Trophoblast cell (in vitro differentiated cells and primary cell): ENCODE data around the gene NINL.

ENCODE experiments used
- DNase-seq, 2 donors: peaks; one replicate each; pipeline ENCODE4 v3.0.0-alpha.2; 2016
- H2AFZ ChIP-seq: 2 replicates; pipeline ENCODE4 v1.6.1; 2013; ENCODE audit warnings: low read length, moderate library complexity, mild to moderate bottlenecking; ENCODE audit not compliant: insufficient read depth, poor library complexity
- H2AK5ac ChIP-seq: 2 replicates; pipeline ENCODE4 v1.6.1; 2013; ENCODE audit warnings: mild to moderate bottlenecking, low read length
- H2BK120ac ChIP-seq: 2 replicates; pipeline ENCODE4 v1.6.1; 2013; ENCODE audit warnings: low read length, mild to moderate bottlenecking, moderate library complexity; ENCODE audit not compliant: insufficient read depth, poor library complexity
- H2BK12ac ChIP-seq: 2 replicates; pipeline ENCODE4 v1.6.1; 2013; ENCODE audit warnings: mild to moderate bottlenecking, low read length, moderate library complexity
- H2BK5ac ChIP-seq: 2 replicates; pipeline ENCODE4 v1.6.1; 2013; ENCODE audit warnings: low read length, low read depth, moderate library complexity, mild to moderate bottlenecking; ENCODE audit not compliant: poor library complexity
- H3K14ac ChIP-seq: 2 replicates; pipeline ENCODE4 v1.6.1; 2013; ENCODE audit warnings: mild to moderate bottlenecking, low read length
- H3K18ac ChIP-seq: 2 replicates; pipeline ENCODE4 v1.6.1; 2013; ENCODE audit warnings: mild to moderate bottlenecking, low read length
- H3K23ac ChIP-seq: 2 replicates; pipeline ENCODE4 v1.6.1; 2013; ENCODE audit warnings: low read length
- H3K27ac ChIP-seq: 2 replicates; pipeline ENCODE4 v1.5.1; 2013; ENCODE audit warnings: low read depth, mild to moderate bottlenecking, inconsistent platforms, low read length, moderate library complexity
- H3K27me3 ChIP-seq: 2 replicates; pipeline ENCODE4 v1.6.1; 2013; ENCODE audit warnings: inconsistent platforms, mild to moderate bottlenecking, low read length, moderate library complexity; ENCODE audit not compliant: insufficient read depth
- H3K36me3 ChIP-seq, 2 experiments: 1 replicate in 1 of 2; 2 replicates in 1 of 2; pipeline ENCODE4 v1.6.1; 2013; ENCODE audit warnings: low read length in 2 of 2, mild to moderate bottlenecking in 2 of 2, moderate library complexity in 1 of 2; ENCODE audit not compliant: insufficient read depth in 2 of 2, control insufficient read depth in 1 of 2
- H3K4ac ChIP-seq: 2 replicates; pipeline ENCODE4 v1.6.1; 2013; ENCODE audit warnings: low read depth, mild to moderate bottlenecking, low read length, moderate library complexity
- H3K4me1 ChIP-seq, 2 experiments: 1 replicate in 1 of 2; 2 replicates in 1 of 2; pipeline ENCODE4 v1.6.1; 2013; ENCODE audit warnings: low read length in 2 of 2, mild to moderate bottlenecking in 2 of 2, moderate library complexity in 1 of 2; ENCODE audit not compliant: insufficient read depth in 2 of 2, control insufficient read depth in 1 of 2
- H3K4me2 ChIP-seq: 2 replicates; pipeline ENCODE4 v1.6.1; 2013; ENCODE audit warnings: inconsistent platforms, mild to moderate bottlenecking, low read length, moderate library complexity
- H3K4me3 ChIP-seq: 2 replicates; pipeline ENCODE4 v1.5.1; 2013; ENCODE audit warnings: mild to moderate bottlenecking, low read depth, low read length, inconsistent platforms
- H3K79me1 ChIP-seq: one replicate; pipeline ENCODE4 v1.6.1; 2013; ENCODE audit warnings: low read length
- H3K79me2 ChIP-seq: 2 replicates; pipeline ENCODE4 v1.6.1; 2013; ENCODE audit warnings: low read length, mild to moderate bottlenecking; ENCODE audit not compliant: control insufficient read depth, insufficient read depth, poor library complexity
- H3K9ac ChIP-seq: 2 replicates; pipeline ENCODE4 v1.6.1; 2013; ENCODE audit warnings: mild to moderate bottlenecking, low read length
- H3K9me3 ChIP-seq: 2 replicates; pipeline ENCODE4 v1.6.1; 2013; ENCODE audit warnings: low read depth, mild to moderate bottlenecking, control low read depth, inconsistent platforms, low read length; ENCODE audit not compliant: insufficient read depth
- H4K12ac ChIP-seq: 2 replicates; pipeline ENCODE4 v1.6.1; 2013; ENCODE audit warnings: low read depth, mild to moderate bottlenecking, low read length, moderate library complexity
- H4K8ac ChIP-seq: 2 replicates; pipeline ENCODE4 v1.6.1; 2013; ENCODE audit warnings: low read depth, mild to moderate bottlenecking, low read length, moderate library complexity
- H4K91ac ChIP-seq: one replicate; pipeline ENCODE4 v1.6.1; 2013; ENCODE audit warnings: low read depth, mild to moderate bottlenecking, low read length, moderate library complexity
- WGBS: extraction: QIAGEN DNeasy Blood & Tissue Kit; methylation state at CpG from one replicate; pipeline ENCODE4 v1.1.7; 2013; ENCODE audit warnings: missing lambda C conversion rate; ENCODE audit not compliant: insufficient read length, insufficient coverage; ENCODE audit errors: extremely low coverage; 5-methylcytosine and 5-hydroxymethylcytosine counted together

The NINL gene

GRCh38 chr20:25622450-25623224 is 37.3 kb upstream of the NINL start:
- no peak overlapping the region for H3K23ac ChIP-seq
- H3K27me3 ChIP-seq, result no peaks in the 10 kb centered on the region
- peak overlapping the region; percentile 81 for H3K27ac ChIP-seq
- H2AK5ac ChIP-seq, result no peak overlapping the region
- H3K4me2 ChIP-seq, result peak overlapping the region; percentile 87
- peak overlapping the region; percentile 76 for H3K18ac ChIP-seq
- H2BK120ac ChIP-seq, result peak overlapping the region; percentile 27
- H3K9me3 ChIP-seq, result peaks cover 2% of the 10 kb centered on the region
- DNase-seq, result peak; percentile 22 to 79
- peak overlapping the region; percentile 31 for H3K14ac ChIP-seq
- peak overlapping the region; percentile 85 for H2AFZ ChIP-seq
- H2BK12ac ChIP-seq, result no peak overlapping the region
- no peak overlapping the region for H2BK5ac ChIP-seq
- H3K79me2 ChIP-seq, result peaks cover 13% of the 10 kb centered on the region
- peak overlapping the region; percentile 55 for H4K8ac ChIP-seq
- peaks cover 13% of the 10 kb centered on the region for H3K79me1 ChIP-seq
- no peaks in the 10 kb centered on the region for H3K36me3 ChIP-seq
- peaks cover 3 to 8% of the 10 kb centered on the region in 2 experiments for H3K4me1 ChIP-seq
- peak overlapping the region; percentile 2 for H4K12ac ChIP-seq
- H3K4me3 ChIP-seq, result peak overlapping the region; percentile 88
- H4K91ac ChIP-seq, result peak overlapping the region; percentile 22
- no peak overlapping the region for H3K4ac ChIP-seq
- no CpG with 5 or more reads among the region's 17 CpGs for WGBS
- peak overlapping the region; percentile 85 for H3K9ac ChIP-seq

- Histone ChIP-seq H3K79me1 (peaks cover 13% of the 10 kb centered on the region), H3K27me3 (no peaks in the 10 kb centered on the region), H3K9ac (no peak overlapping the region), H3K23ac (no peak overlapping the region), H3K4me3 (no peak overlapping the region), H3K14ac (no peak overlapping the region), H2BK5ac (no peak overlapping the region), H3K4ac (no peak overlapping the region), H3K36me3 (no peaks in the 10 kb centered on the region), H4K12ac (no peak overlapping the region), H3K9me3 (no peaks in the 10 kb centered on the region), H2BK12ac (no peak overlapping the region), H3K4me2 (no peak overlapping the region), H2AFZ (no peak overlapping the region), H4K8ac (no peak overlapping the region), H3K27ac (no peak overlapping the region), H4K91ac (no peak overlapping the region), H3K18ac (no peak overlapping the region), H3K4me1 (peaks cover 3 to 8% of the 10 kb centered on the region in 2 experiments), H3K79me2 (peaks cover 13% of the 10 kb centered on the region), H2BK120ac (no peak overlapping the region), H2AK5ac (no peak overlapping the region)
- no peak for DNase-seq
- WGBS, result no CpG with 5 or more reads among the region's 6 CpGs
Measured at GRCh38 chr20:25622049-25622448, 36.7 kb upstream of the NINL start.

GRCh38 chr20:25619514-25619913 is 34.2 kb upstream of the NINL start:
- H3K9me3 ChIP-seq, result no peaks in the 10 kb centered on the region
- WGBS, result no CpG with 5 or more reads among the region's 3 CpGs
- H2BK5ac ChIP-seq, result no peak overlapping the region
- no peak overlapping the region for H3K9ac ChIP-seq
- no peak overlapping the region for H3K18ac ChIP-seq
- no peak overlapping the region for H2AFZ ChIP-seq
- H3K4ac ChIP-seq, result no peak overlapping the region
- peaks cover 12% of the 10 kb centered on the region for H3K79me1 ChIP-seq
- no peak overlapping the region for H3K23ac ChIP-seq
- no peak overlapping the region for H2BK12ac ChIP-seq
- no peak for DNase-seq
- no peak overlapping the region for H4K8ac ChIP-seq
- H2BK120ac ChIP-seq, result no peak overlapping the region
- H3K27me3 ChIP-seq, result no peaks in the 10 kb centered on the region
- no peak overlapping the region for H4K12ac ChIP-seq
- H3K4me1 ChIP-seq, result peaks cover 2 to 7% of the 10 kb centered on the region in 2 experiments
- no peak overlapping the region for H4K91ac ChIP-seq
- no peak overlapping the region for H3K4me2 ChIP-seq
- no peak overlapping the region for H3K4me3 ChIP-seq
- no peak overlapping the region for H3K14ac ChIP-seq
- no peak overlapping the region for H2AK5ac ChIP-seq
- H3K27ac ChIP-seq, result no peak overlapping the region
- H3K79me2 ChIP-seq, result peaks cover 13% of the 10 kb centered on the region
- peaks cover 5% of the 10 kb centered on the region in 2 experiments for H3K36me3 ChIP-seq

GRCh38 chr20:25608774-25609173 is 23.4 kb upstream of the NINL start:
- Histone ChIP-seq H3K79me1 (no peaks in the 10 kb centered on the region), H4K91ac (no peak overlapping the region), H3K18ac (no peak overlapping the region), H3K4me3 (no peak overlapping the region), H3K23ac (no peak overlapping the region), H3K9ac (no peak overlapping the region), H2BK12ac (no peak overlapping the region), H3K4me1 (no peaks in the 10 kb centered on the region), H2BK5ac (no peak overlapping the region), H2AFZ (no peak overlapping the region), H4K8ac (no peak overlapping the region), H3K4ac (no peak overlapping the region), H3K14ac (no peak overlapping the region), H2AK5ac (no peak overlapping the region), H3K9me3 (no peaks in the 10 kb centered on the region), H3K27ac (no peak overlapping the region), H3K36me3 (peaks cover 1 to 2% of the 10 kb centered on the region in 2 experiments), H3K79me2 (no peaks in the 10 kb centered on the region), H3K27me3 (no peaks in the 10 kb centered on the region), H4K12ac (no peak overlapping the region), H3K4me2 (no peak overlapping the region), H2BK120ac (no peak overlapping the region)
- WGBS, result no CpG with 5 or more reads among the region's 3 CpGs
- no peak for DNase-seq
